HepG2 (cell line): ENCODE results near the gene TUBAL3. TPM values are rescaled to one million over a fixed set of nuclear protein-coding genes. Genes with fewer than 3 reads are reported as not detected.
A peak's percentile ranks its signal among the peaks of the same experiment; 100 is the strongest.

Experiments used
- ATAC-seq: fragments of 200-7000 bp; cut with Tn5 transposase; 3 replicates; pipeline ENCODE4 v1.9.1; 2020; ENCODE audit warnings: mild to moderate bottlenecking, moderate library complexity
- BruUV-seq: library from RNA; stranded (reverse); fragments of 400-500 nt; replicated peaks from 2 replicates; lab custom pipeline; 2021; lab: Mats Ljungman, UMichigan
- CTCF ChIA-PET: fragments of 300-600 bp; formaldehyde crosslinking; extraction: SDS; loops from one replicate; lab custom pipeline; 2021; ENCODE audit warnings: low total read pairs, inconsistent platforms, low intra/inter-chr PET ratio; lab: Yijun Ruan, JAX
- POLR2A ChIA-PET: fragments of 350-600 bp; sonication (Branson Sonifier 250); formaldehyde crosslinking; loops from one replicate; lab custom pipeline; 2020; ENCODE audit warnings: antibody characterized with exemption, inconsistent platforms; lab: Yijun Ruan, JAX
- DNase-seq: peaks from one replicate; pipeline ENCODE4 v3.0.0-alpha.2; 2015; ENCODE audit warnings: low spot score
- FAIRE-seq: peaks from 3 replicates; lab custom pipeline; 2011; peaks lifted over from hg19 to GRCh38; lab: Jason Lieb, UNC
- H2AFZ ChIP-seq: one replicate; pipeline ENCODE4 v1.6.1; 2011; ENCODE audit warnings: low read length, inconsistent platforms
- H3K27ac ChIP-seq: fragments of 300-600 bp; 3 replicates; pipeline ENCODE4 v1.8.0; 2011; ENCODE audit warnings: mixed run types, mild to moderate bottlenecking, mixed read lengths, low read length, inconsistent platforms; ENCODE audit not compliant: insufficient read depth; ENCODE audit errors: extremely low read length
- H3K27me3 ChIP-seq, 2 experiments: fragments of 200-600 bp in 1 of 2; 2 replicates in 1 of 2; 3 replicates in 1 of 2; pipeline versions ENCODE4 v1.6.0 to v1.8.0; 2011; ENCODE audit warnings: low read length in 2 of 2, mild to moderate bottlenecking in 2 of 2, moderate library complexity in 2 of 2, inconsistent platforms in 1 of 2; ENCODE audit not compliant: insufficient read depth in 2 of 2, control insufficient read depth in 1 of 2
- H3K36me3 ChIP-seq, 2 experiments: fragments of 200-600 bp in 1 of 2; replicated peaks in 1 of 2; 2 replicates in 1 of 2; 3 replicates in 1 of 2; pipeline versions ENCODE4 v1.5.1 to v1.8.0; 2011; ENCODE audit warnings: low read length in 2 of 2, inconsistent platforms in 1 of 2; ENCODE audit not compliant: insufficient read depth in 2 of 2, control insufficient read depth in 1 of 2
- H3K4me1 ChIP-seq: 2 replicates; pipeline ENCODE4 v1.5.1; 2012; ENCODE audit warnings: low read length, inconsistent platforms; ENCODE audit not compliant: insufficient read depth
- H3K4me2 ChIP-seq: 2 replicates; pipeline ENCODE4 v1.6.0; 2011; ENCODE audit warnings: low read depth, low read length, inconsistent platforms
- H3K4me3 ChIP-seq, 3 experiments: fragments of 200-600 bp in 1 of 3; sonication (generic), shearing (Covaris generic) in 1 of 3; replicated peaks in 1 of 3; 2 replicates each; pipeline ENCODE4 v1.5.1; 2011 to 2016; ENCODE audit warnings: low read length in 3 of 3, inconsistent platforms in 2 of 3, low read depth in 2 of 3, mild to moderate bottlenecking in 2 of 3, control low read depth in 1 of 3, mixed read lengths in 1 of 3; ENCODE audit not compliant: insufficient read depth in 1 of 3
- H3K79me2 ChIP-seq: one replicate; pipeline ENCODE4 v1.6.1; 2011; ENCODE audit warnings: low read length, inconsistent platforms; ENCODE audit not compliant: insufficient read depth
- H3K9ac ChIP-seq: 2 replicates; pipeline ENCODE4 v1.6.0; 2011; ENCODE audit warnings: mild to moderate bottlenecking, low read depth, low read length, inconsistent platforms; ENCODE audit not compliant: insufficient read depth
- H3K9me3 ChIP-seq: 2 replicates; pipeline ENCODE4 v1.5.1; 2012; ENCODE audit warnings: mild to moderate bottlenecking, low read length
- H4K20me1 ChIP-seq: 2 replicates; pipeline ENCODE4 v1.6.0; 2011; ENCODE audit warnings: inconsistent platforms, mild to moderate bottlenecking, low read length, moderate library complexity; ENCODE audit not compliant: insufficient read depth
- E2F5 ChIP-seq: sonication (generic); formaldehyde crosslinking; conservative IDR thresholded peaks from 2 replicates; pipeline ENCODE4 v1.4.0; 2020; ENCODE audit warnings: missing genetic modification reagents
- FOSL1 ChIP-seq: sonication (generic); formaldehyde crosslinking; IDR thresholded peaks from 2 replicates; pipeline ENCODE4 v1.9.0; 2021; ENCODE audit warnings: missing genetic modification reagents, borderline replicate concordance
- MYPOP ChIP-seq: sonication (generic); formaldehyde crosslinking; IDR thresholded peaks from 2 replicates; pipeline ENCODE4 v1.8.1; 2023; ENCODE audit warnings: mild to moderate bottlenecking, moderate library complexity, missing genetic modification reagents
- ZNF24 ChIP-seq: fragments of 450-650 bp; IDR thresholded peaks from 2 replicates; pipeline ENCODE4 v1.6.1; 2017; ENCODE audit warnings: antibody characterized with exemption, mild to moderate bottlenecking
- WGBS: methylation state at CpG from one replicate; pipeline ENCODE4 v1.1.6; 2017; ENCODE audit warnings: low lambda C conversion rate; 5-methylcytosine and 5-hydroxymethylcytosine counted together
- in situ Hi-C: cut with HindIII; loops from 2 replicates; pipeline ENCODE4 v1.10.0; 2017; ENCODE audit warnings: low pct_unique_long_range_greater_than_20kb; ENCODE audit not compliant: extremely low pct_ligation_motif_present
- intact Hi-C: fragments of 100-400 bp; cut with micrococcal nuclease; formaldehyde crosslinking; loops from one replicate; pipeline ENCODE4 v1.10.0; 2022; ENCODE audit not compliant: unreplicated experiment
- polyA plus RNA-seq, 8 experiments: library from polyadenylated mRNA; depleted of rRNA in 3 of 8; stranded (reverse) in 7 of 8; unstranded in 1 of 8; fragments of >200 nt; fragmentation: Illumina TruSeq in 4 of 8; extraction: Trizol in 4 of 8; gene quantifications; 2 replicates each; pipeline versions ENCODE4 v1.2.1 to v1.2.3, GENCODE V29; 2011 to 2016; ENCODE audit warnings: low read depth in 4 of 8, missing spikeins in 1 of 8, mixed read lengths in 1 of 8; ENCODE audit not compliant: insufficient read depth in 1 of 8
- total RNA-seq, 5 experiments: library from RNA; depleted of rRNA; stranded (reverse); fragments of >200 nt; fragmentation: Illumina TruSeq; extraction: Trizol; gene quantifications; 2 replicates each; pipeline ENCODE4 v1.2.3, GENCODE V29; 2016; ENCODE audit warnings: low read depth in 1 of 5

Gene TUBAL3
- total and polyA plus RNA-seq, 2 of the 13 experiments (the other 11 are each of a cell fraction or from before 2014, with no cell fraction given), result 0.07 to 0.26 TPM

- Histone ChIP-seq H3K9ac (no peak overlapping the region), H3K9me3 (no peaks in the 10 kb centered on the region), H3K4me1 (peaks cover 24% of the 10 kb centered on the region), H3K36me3 (no peaks in the 10 kb centered on the region), H3K4me2 (peak overlapping the region; percentile 71; the same call in 1 of the 2 replicates), H3K27me3 (peaks cover 0 to 54% of the 10 kb centered on the region in 2 experiments), H3K27ac (no peak overlapping the region), H4K20me1 (no peaks in the 10 kb centered on the region), H3K79me2 (no peaks in the 10 kb centered on the region), H3K4me3 (peak overlapping the region in 1 of 3 experiments; percentile 29; a peak in 1 of 6 replicates), H2AFZ (no peak overlapping the region)
- ChIA-PET POLR2A (no interaction called here), CTCF (no interaction called here)
- TF ChIP-seq MYPOP (CRISPR knock-in tag), result no peak
- no peak for TF ChIP-seq E2F5 (CRISPR knock-in tag)
- ATAC-seq (no peak), DNase-seq (no peak), FAIRE-seq (no peak)
- no TSS peak for BruUV-seq
- 59% methylated on average over 11 of the region's 11 CpGs for WGBS
- intact Hi-C loops, result no loop called here
- in situ Hi-C loops, result no loop called here
These were observed 40.3 kb downstream of the TUBAL3 start for GRCh38 chr10:5364374-5364773.

GRCh38 chr10:5362873-5363272 is 41.8 kb downstream of the TUBAL3 start:
- in situ Hi-C loops, result no loop called here
- H3K36me3 ChIP-seq, result no peaks in the 10 kb centered on the region
- peaks cover 24% of the 10 kb centered on the region for H3K4me1 ChIP-seq
- H3K4me2 ChIP-seq, result no peak overlapping the region
- H3K79me2 ChIP-seq, result no peaks in the 10 kb centered on the region
- no peak overlapping the region for H3K27ac ChIP-seq
- POLR2A ChIA-PET, result no interaction called here
- BruUV-seq, result no TSS peak
- no peak for DNase-seq
- CTCF ChIA-PET, result no interaction called here
- no peak overlapping the region for H3K4me3 ChIP-seq
- TF ChIP-seq ZNF24 (peak; percentile 89), FOSL1 (CRISPR knock-in tag) (no peak)
- TF ChIP-seq, all 625 proteins: peak for 1
- intact Hi-C loops, result no loop called here
- H4K20me1 ChIP-seq, result no peaks in the 10 kb centered on the region
- H2AFZ ChIP-seq, result no peak overlapping the region
- H3K9me3 ChIP-seq, result no peaks in the 10 kb centered on the region
- no peak for ATAC-seq
- H3K27me3 ChIP-seq, result peaks cover 0 to 54% of the 10 kb centered on the region in 2 experiments
- FAIRE-seq, result no peak
- H3K9ac ChIP-seq, result no peak overlapping the region
